ENCODE data around the gene TPSAB1.

The TPSAB1 gene

DNA sequence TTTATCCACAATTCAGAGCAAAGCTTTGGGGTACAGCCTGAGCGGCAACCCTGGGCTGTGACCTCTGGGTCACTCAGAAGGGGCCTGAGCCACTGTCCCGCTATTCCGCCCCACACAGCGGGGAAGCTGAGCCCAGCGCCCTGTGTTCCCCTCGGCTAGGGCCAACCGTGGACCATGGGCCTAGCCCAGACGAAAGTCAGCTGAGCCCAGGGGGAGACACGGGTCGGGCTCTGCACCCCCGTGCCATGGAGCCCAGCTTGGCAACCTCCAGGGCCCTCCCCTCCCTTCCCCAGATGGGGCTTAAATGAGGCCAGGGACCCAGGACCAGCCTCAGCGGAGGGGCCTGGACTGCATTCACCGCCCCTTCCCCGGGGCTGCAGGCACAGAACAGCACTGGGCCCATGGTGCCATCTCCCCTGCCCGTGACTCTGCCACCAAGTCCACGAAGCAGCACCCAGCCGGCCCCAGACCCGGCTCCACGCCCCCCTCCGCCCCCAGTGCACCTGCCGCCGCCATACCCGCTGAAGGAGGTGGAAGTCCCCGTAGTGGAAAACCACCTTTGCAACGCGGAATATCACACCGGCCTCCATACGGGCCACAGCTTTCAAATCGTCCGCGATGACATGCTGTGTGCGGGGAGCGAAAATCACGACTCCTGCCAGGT is 17.2 kb downstream of the TPSAB1 start:
- TF ChIP-seq SIN3A (IDR thresholded peaks at IDR 0.05; ENCODE audit: borderline replicate concordance, insufficient read depth, low read length) = no peak
- no peak for TF ChIP-seq TAF1 (IDR thresholded peaks at IDR 0.05; ENCODE audit: borderline replicate concordance, insufficient read depth, low read length)
- no peak for TF ChIP-seq POLR2AphosphoS5 (IDR thresholded peaks at IDR 0.05; ENCODE audit: low read depth, low read length)
- TF ChIP-seq, protein P1, sequence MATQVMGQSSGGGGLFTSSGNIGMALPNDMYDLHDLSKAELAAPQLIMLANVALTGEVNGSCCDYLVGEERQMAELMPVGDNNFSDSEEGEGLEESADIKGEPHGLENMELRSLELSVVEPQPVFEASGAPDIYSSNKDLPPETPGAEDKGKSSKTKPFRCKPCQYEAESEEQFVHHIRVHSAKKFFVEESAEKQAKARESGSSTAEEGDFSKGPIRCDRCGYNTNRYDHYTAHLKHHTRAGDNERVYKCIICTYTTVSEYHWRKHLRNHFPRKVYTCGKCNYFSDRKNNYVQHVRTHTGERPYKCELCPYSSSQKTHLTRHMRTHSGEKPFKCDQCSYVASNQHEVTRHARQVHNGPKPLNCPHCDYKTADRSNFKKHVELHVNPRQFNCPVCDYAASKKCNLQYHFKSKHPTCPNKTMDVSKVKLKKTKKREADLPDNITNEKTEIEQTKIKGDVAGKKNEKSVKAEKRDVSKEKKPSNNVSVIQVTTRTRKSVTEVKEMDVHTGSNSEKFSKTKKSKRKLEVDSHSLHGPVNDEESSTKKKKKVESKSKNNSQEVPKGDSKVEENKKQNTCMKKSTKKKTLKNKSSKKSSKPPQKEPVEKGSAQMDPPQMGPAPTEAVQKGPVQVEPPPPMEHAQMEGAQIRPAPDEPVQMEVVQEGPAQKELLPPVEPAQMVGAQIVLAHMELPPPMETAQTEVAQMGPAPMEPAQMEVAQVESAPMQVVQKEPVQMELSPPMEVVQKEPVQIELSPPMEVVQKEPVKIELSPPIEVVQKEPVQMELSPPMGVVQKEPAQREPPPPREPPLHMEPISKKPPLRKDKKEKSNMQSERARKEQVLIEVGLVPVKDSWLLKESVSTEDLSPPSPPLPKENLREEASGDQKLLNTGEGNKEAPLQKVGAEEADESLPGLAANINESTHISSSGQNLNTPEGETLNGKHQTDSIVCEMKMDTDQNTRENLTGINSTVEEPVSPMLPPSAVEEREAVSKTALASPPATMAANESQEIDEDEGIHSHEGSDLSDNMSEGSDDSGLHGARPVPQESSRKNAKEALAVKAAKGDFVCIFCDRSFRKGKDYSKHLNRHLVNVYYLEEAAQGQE (IDR thresholded peaks at IDR 0.05; ENCODE audit: insufficient read depth in 1 of 2, low read depth in 2 of 2, low read length in 2 of 2) = no peak
- TF ChIP-seq FOXP2 (optimal IDR thresholded peaks at IDR 0.05; ENCODE audit: borderline replicate concordance, extremely low read depth, extremely low read length, insufficient read depth) = no peak

- TF ChIP-seq TAF1 (IDR thresholded peaks at IDR 0.05; ENCODE audit: borderline replicate concordance, insufficient read depth, low read length) = no peak
- TF ChIP-seq FOXP2 (optimal IDR thresholded peaks at IDR 0.05; ENCODE audit: borderline replicate concordance, extremely low read depth, extremely low read length, insufficient read depth) = no peak
- no peak for TF ChIP-seq SIN3A (IDR thresholded peaks at IDR 0.05; ENCODE audit: borderline replicate concordance, insufficient read depth, low read length)
- no peak for TF ChIP-seq POLR2AphosphoS5 (IDR thresholded peaks at IDR 0.05; ENCODE audit: low read depth, low read length)
- TF ChIP-seq, protein P1 (IDR thresholded peaks at IDR 0.05; ENCODE audit: insufficient read depth in 1 of 2, low read depth in 2 of 2, low read length in 2 of 2) = no peak
Measured at GRCh38 chr16:1258225-1258600, 17.7 kb downstream of the TPSAB1 start.

DNA sequence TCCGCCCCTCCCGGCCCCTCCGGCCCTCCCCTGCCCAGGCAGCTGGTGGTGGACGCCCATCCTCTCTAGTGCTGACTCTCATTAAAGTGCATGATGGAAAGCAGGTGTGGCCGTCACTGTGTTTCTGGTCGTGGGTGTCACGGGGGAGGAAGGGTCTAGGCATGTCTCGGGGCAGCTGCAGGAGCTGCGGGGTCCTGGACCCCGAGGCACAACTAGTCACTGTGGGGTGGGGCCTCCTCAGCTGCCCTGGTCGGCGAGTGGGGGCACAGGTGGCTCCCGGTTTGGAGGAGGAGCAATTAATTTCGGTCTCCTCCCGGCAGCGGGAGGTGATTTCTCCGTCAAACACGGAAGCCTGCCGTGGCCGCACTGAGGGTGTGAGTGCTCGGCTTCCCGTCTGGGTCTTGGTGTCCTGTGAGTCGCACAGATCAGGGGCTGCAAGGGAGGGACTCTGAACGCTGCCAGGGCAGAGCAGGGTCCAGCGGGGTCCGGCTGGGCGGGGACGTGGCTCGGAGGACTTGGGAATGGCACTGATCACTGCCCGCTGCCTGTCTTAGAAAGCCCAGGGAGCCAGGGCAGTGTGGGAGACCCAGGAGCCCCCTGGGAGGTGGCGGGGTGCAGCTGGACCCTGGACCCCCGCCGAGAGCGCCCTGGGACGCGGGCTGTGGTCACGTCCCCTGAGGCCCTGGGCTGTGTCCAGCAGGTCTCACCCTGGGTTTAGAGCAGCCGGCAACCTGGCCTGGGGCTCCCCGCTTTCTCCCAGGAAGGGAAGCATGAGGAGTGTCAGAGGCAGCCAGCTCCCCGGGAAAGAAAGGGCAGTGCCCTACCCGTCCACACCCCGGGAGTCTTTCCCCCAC is 18.6 kb downstream of the TPSAB1 start:
- TF ChIP-seq FOXP2 (optimal IDR thresholded peaks at IDR 0.05; ENCODE audit: borderline replicate concordance, extremely low read depth, extremely low read length, insufficient read depth) = no peak
- TF ChIP-seq, protein P1 (IDR thresholded peaks at IDR 0.05; ENCODE audit: insufficient read depth in 1 of 2, low read depth in 2 of 2, low read length in 2 of 2) = no peak
- TF ChIP-seq POLR2AphosphoS5 (IDR thresholded peaks at IDR 0.05; ENCODE audit: low read depth, low read length) = no peak
- TF ChIP-seq TAF1 (IDR thresholded peaks at IDR 0.05; ENCODE audit: borderline replicate concordance, insufficient read depth, low read length) = no peak
- TF ChIP-seq SIN3A (IDR thresholded peaks at IDR 0.05; ENCODE audit: borderline replicate concordance, insufficient read depth, low read length) = no peak

DNA sequence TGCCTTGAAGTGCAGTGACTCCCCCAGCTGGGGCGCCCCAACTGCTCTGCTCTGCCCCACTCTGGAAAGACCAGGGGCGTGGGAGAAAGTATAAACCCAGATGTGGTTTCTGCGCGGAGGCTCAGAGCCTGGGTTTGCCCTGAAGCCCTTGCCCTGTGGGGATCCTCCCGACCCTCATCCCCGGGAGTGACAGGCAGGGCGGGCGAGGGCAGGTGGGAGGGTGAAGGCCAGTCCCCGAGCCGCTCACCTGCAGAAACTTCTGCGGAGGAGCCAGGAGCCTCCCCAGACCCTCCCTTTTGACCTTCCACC is 19.2 kb downstream of the TPSAB1 start:
- TF ChIP-seq POLR2AphosphoS5 (IDR thresholded peaks at IDR 0.05; ENCODE audit: low read depth, low read length) (no peak), FOXP2 (optimal IDR thresholded peaks at IDR 0.05; ENCODE audit: borderline replicate concordance, extremely low read depth, extremely low read length, insufficient read depth) (no peak), TAF1 (IDR thresholded peaks at IDR 0.05; ENCODE audit: borderline replicate concordance, insufficient read depth, low read length) (no peak)

DNA sequence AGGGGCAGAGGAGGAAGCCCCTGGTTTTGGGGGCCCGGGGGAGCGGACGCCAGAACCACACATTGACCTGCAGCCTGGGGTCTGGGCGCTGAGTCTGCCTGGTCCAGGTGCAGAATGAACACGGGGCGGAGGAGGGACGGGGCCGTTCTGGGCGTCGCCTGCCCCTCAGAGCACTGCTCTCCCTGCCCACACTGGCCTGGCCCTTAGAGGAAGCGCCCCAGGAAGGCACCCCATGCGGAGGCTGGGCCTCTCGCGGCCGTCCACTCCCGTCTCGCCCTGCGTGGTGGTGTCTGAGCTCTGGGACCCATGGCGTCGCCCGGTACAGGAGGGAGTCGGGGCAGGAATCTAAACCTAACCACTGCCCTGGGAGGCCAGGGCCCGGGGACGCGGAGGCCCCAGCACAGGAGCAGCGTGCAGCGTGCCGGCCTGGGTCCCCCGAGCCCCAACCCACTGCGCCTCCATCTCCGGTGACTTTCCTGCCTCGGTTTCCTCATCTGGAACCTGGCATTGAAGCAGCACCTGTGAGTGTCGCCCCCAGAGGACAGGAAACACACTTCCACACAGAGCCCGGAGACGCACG is 19.7 kb downstream of the TPSAB1 start:
- TF ChIP-seq TAF1 (IDR thresholded peaks at IDR 0.05; ENCODE audit: borderline replicate concordance, insufficient read depth, low read length) (no peak), FOXP2 (optimal IDR thresholded peaks at IDR 0.05; ENCODE audit: borderline replicate concordance, extremely low read depth, extremely low read length, insufficient read depth) (no peak), POLR2AphosphoS5 (IDR thresholded peaks at IDR 0.05; ENCODE audit: low read depth, low read length) (no peak), SIN3A (IDR thresholded peaks at IDR 0.05; ENCODE audit: borderline replicate concordance, insufficient read depth, low read length) (no peak)
- TF ChIP-seq, protein P1 (IDR thresholded peaks at IDR 0.05; ENCODE audit: insufficient read depth in 1 of 2, low read depth in 2 of 2, low read length in 2 of 2) = no peak

Measured in PFSK-1 (cell line).